K562 (cell line): ENCODE results near the gene OSBP2. TPM values are rescaled to one million over a fixed set of nuclear protein-coding genes. Genes with fewer than 3 reads are reported as not detected.

ENCODE experiments used
- ATAC-seq: fragments of 200-7000 bp; cut with Tn5 transposase; 3 replicates; pipeline ENCODE4 v1.9.1; 2020; ENCODE audit warnings: moderate library complexity
- BruUV-seq: library from RNA; stranded (reverse); fragments of 400-500 nt; replicated peaks from 2 replicates; lab custom pipeline; 2021; lab: Mats Ljungman, UMichigan
- CTCF ChIA-PET: fragments of 300-600 bp; formaldehyde crosslinking; extraction: SDS; loops from one replicate; lab custom pipeline; 2021; ENCODE audit warnings: low intra/inter-chr PET ratio; lab: Yijun Ruan, JAX
- POLR2A ChIA-PET: fragments of 300-600, 350-650 bp; sonication (Branson Sonifier 250); formaldehyde crosslinking; extraction: SDS; loops from one replicate; lab custom pipeline; 2021; ENCODE audit warnings: antibody characterized with exemption, inconsistent platforms; lab: Yijun Ruan, JAX
- DNase-seq, 4 experiments: peaks; one replicate each; pipeline versions ENCODE4 v3.0.0 to v3.0.0-alpha.2; 2011 to 2018; ENCODE audit warnings: low spot score in 3 of 4, mixed read lengths in 3 of 4; ENCODE audit errors: extremely low read depth in 1 of 4
- FAIRE-seq: peaks from 2 replicates; lab custom pipeline; 2011; peaks lifted over from hg19 to GRCh38; lab: Jason Lieb, UNC
- H2AFZ ChIP-seq: 2 replicates; pipeline ENCODE4 v1.6.0; 2011; ENCODE audit warnings: low read depth, low read length, control low read depth, inconsistent platforms
- H3K27ac ChIP-seq: fragments of 200-600 bp; 3 replicates; pipeline ENCODE4 v1.8.0; 2011; ENCODE audit warnings: low read depth, mild to moderate bottlenecking, control low read depth, inconsistent platforms, low read length, moderate library complexity, mixed read lengths; ENCODE audit errors: extremely low read depth
- H3K27me3 ChIP-seq, 2 experiments: fragments of 300-600 bp in 1 of 2; 2 replicates in 1 of 2; 3 replicates in 1 of 2; pipeline versions ENCODE4 v1.6.0 to v1.8.0; 2011; ENCODE audit warnings: inconsistent platforms in 2 of 2, low read length in 2 of 2, mild to moderate bottlenecking in 1 of 2, mixed read lengths in 1 of 2, moderate library complexity in 1 of 2; ENCODE audit not compliant: control insufficient read depth in 2 of 2, insufficient read depth in 2 of 2
- H3K36me3 ChIP-seq: fragments of 300-600 bp; 3 replicates; pipeline ENCODE4 v1.8.0; 2011; ENCODE audit warnings: mild to moderate bottlenecking, low read length, inconsistent platforms; ENCODE audit not compliant: control insufficient read depth, insufficient read depth
- H3K4me1 ChIP-seq, 2 experiments: fragments of 200-600 bp in 1 of 2; replicated peaks in 1 of 2; 2 replicates in 1 of 2; 3 replicates in 1 of 2; pipeline versions ENCODE4 v1.5.1 to v1.8.0; 2011; ENCODE audit warnings: inconsistent platforms in 2 of 2, low read length in 2 of 2, mild to moderate bottlenecking in 1 of 2, mixed read lengths in 1 of 2, moderate library complexity in 1 of 2; ENCODE audit not compliant: control insufficient read depth in 2 of 2, insufficient read depth in 2 of 2
- H3K4me2 ChIP-seq: 2 replicates; pipeline ENCODE4 v1.6.1; 2011; ENCODE audit warnings: low read length, control low read depth, inconsistent platforms, mixed read lengths; ENCODE audit not compliant: insufficient read depth
- H3K4me3 ChIP-seq: fragments of 200-600 bp; sonication (generic), shearing (Covaris generic); 2 replicates; pipeline ENCODE4 v1.5.1; 2016; ENCODE audit warnings: control low read depth, inconsistent platforms
- H3K79me2 ChIP-seq: fragments of 200-600 bp; 3 replicates; pipeline ENCODE4 v1.8.0; 2011; ENCODE audit warnings: low read length, inconsistent platforms; ENCODE audit not compliant: control insufficient read depth, insufficient read depth
- H3K9ac ChIP-seq, 2 experiments: 2 replicates each; pipeline versions ENCODE4 v1.6.0 to v1.6.1; 2011; ENCODE audit warnings: low read depth in 2 of 2, low read length in 2 of 2, control low read depth in 1 of 2, inconsistent platforms in 1 of 2, mild to moderate bottlenecking in 1 of 2, mixed read lengths in 1 of 2; ENCODE audit not compliant: insufficient read depth in 1 of 2
- H3K9me1 ChIP-seq: one replicate; pipeline ENCODE4 v1.6.0; 2011; ENCODE audit warnings: inconsistent platforms, mild to moderate bottlenecking, low read length, moderate library complexity; ENCODE audit not compliant: control insufficient read depth, insufficient read depth
- H3K9me3 ChIP-seq: replicated peaks from 2 replicates; pipeline ENCODE4 v1.5.1; 2011; ENCODE audit warnings: low read depth, low read length, inconsistent platforms; ENCODE audit not compliant: control insufficient read depth, insufficient read depth
- H4K20me1 ChIP-seq: replicated peaks from 2 replicates; pipeline ENCODE4 v1.6.1; 2011; ENCODE audit warnings: low read length, inconsistent platforms, mixed read lengths; ENCODE audit not compliant: control insufficient read depth, insufficient read depth
- ARID2 ChIP-seq: fragments of 450-650 bp; IDR thresholded peaks from 2 replicates; pipeline ENCODE4 v1.6.1; 2017; ENCODE audit warnings: antibody characterized with exemption, mild to moderate bottlenecking
- CSDE1 ChIP-seq, 2 experiments: fragments of 450-650 bp; IDR thresholded peaks; 2 replicates each; pipeline ENCODE4 v1.6.1; 2016; ENCODE audit warnings: mild to moderate bottlenecking in 1 of 2
- HDAC2 ChIP-seq: fragments of 450-650 bp; IDR thresholded peaks from 2 replicates; pipeline ENCODE4 v1.6.1; 2016; ENCODE audit warnings: mild to moderate bottlenecking
- HDAC8 ChIP-seq: fragments of 450-650 bp; IDR thresholded peaks from 2 replicates; pipeline ENCODE4 v1.6.1; 2016; ENCODE audit warnings: mild to moderate bottlenecking, missing genetic modification characterization, moderate library complexity, missing compliant biosample characterization
- HNRNPLL ChIP-seq: fragments of 200-400 bp; formaldehyde crosslinking; IDR thresholded peaks from 2 replicates; pipeline ENCODE4 v1.6.1; 2017; ENCODE audit warnings: low read length, low read depth, mild to moderate bottlenecking; ENCODE audit not compliant: poor library complexity, severe bottlenecking
- JUNB ChIP-seq: fragments of 450-650 bp; formaldehyde crosslinking; conservative IDR thresholded peaks from 2 replicates; pipeline ENCODE4 v1.4.0; 2020; ENCODE audit warnings: mild to moderate bottlenecking
- MCM7 ChIP-seq, 2 experiments: fragments of 450-650 bp; IDR thresholded peaks; 2 replicates each; pipeline ENCODE4 v1.6.1; 2016 to 2018
- MECOM ChIP-seq: fragments of 250-450 bp; sonication (Bioruptor Pico); IDR thresholded peaks from 2 replicates; pipeline ENCODE4 v1.8.0; 2022; ENCODE audit warnings: inconsistent platforms
- NEUROD1 ChIP-seq: fragments of 150-350 bp; IDR thresholded peaks from 2 replicates; pipeline ENCODE4 v1.6.1; 2014; ENCODE audit warnings: borderline replicate concordance, low read length, low read depth; ENCODE audit not compliant: partially characterized antibody
- NFYB ChIP-seq: IDR thresholded peaks from 2 replicates; pipeline ENCODE4 v1.6.1; 2011; ENCODE audit warnings: mild to moderate bottlenecking, moderate library complexity; ENCODE audit not compliant: insufficient read length; ENCODE audit errors: extremely low read depth
- POLR2A ChIP-seq: fragments of 450-650 bp; conservative IDR thresholded peaks from 2 replicates; pipeline ENCODE4 v1.6.1; 2016
- RBFOX2 ChIP-seq: fragments of 200-400 bp; formaldehyde crosslinking; IDR thresholded peaks from 2 replicates; pipeline ENCODE4 v1.6.1; 2017; ENCODE audit warnings: low read depth, mild to moderate bottlenecking, low read length, moderate library complexity
- RBM25 ChIP-seq: fragments of 200-400 bp; formaldehyde crosslinking; IDR thresholded peaks from 2 replicates; pipeline ENCODE4 v1.6.1; 2018; ENCODE audit warnings: low read length, low read depth, moderate library complexity; ENCODE audit not compliant: severe bottlenecking
- SAFB2 ChIP-seq: fragments of 200-400 bp; formaldehyde crosslinking; IDR thresholded peaks from 2 replicates; pipeline ENCODE4 v1.6.1; 2018; ENCODE audit warnings: borderline replicate concordance, low read length, low read depth, moderate library complexity; ENCODE audit not compliant: severe bottlenecking
- SP2 ChIP-seq: IDR thresholded peaks from 2 replicates; pipeline ENCODE4 v1.6.1; 2011; ENCODE audit warnings: mild to moderate bottlenecking, low read depth, low read length, moderate library complexity; ENCODE audit not compliant: poor library complexity, severe bottlenecking; ENCODE audit errors: extremely low read depth
- SPI1 ChIP-seq: IDR thresholded peaks from 2 replicates; pipeline ENCODE4 v1.6.1; 2011; ENCODE audit warnings: low read depth, low read length, control low read depth, borderline replicate concordance
- TAF7 ChIP-seq: fragments of 450-650 bp; IDR thresholded peaks from 2 replicates; pipeline ENCODE4 v1.6.1; 2016; ENCODE audit warnings: missing genetic modification characterization, missing compliant biosample characterization
- TCFL5 ChIP-seq: fragments of 250-450 bp; sonication (Bioruptor Pico); conservative IDR thresholded peaks from 2 replicates; pipeline ENCODE4 v1.6.1; 2021; ENCODE audit warnings: mild to moderate bottlenecking, moderate library complexity, matching md5 sums
- TEAD2 ChIP-seq: fragments of 450-650 bp; IDR thresholded peaks from 2 replicates; pipeline ENCODE4 v1.6.1; 2016; ENCODE audit warnings: missing genetic modification characterization, control low read depth, missing compliant biosample characterization
- ZNF143 ChIP-seq: sonication (generic); formaldehyde crosslinking; IDR thresholded peaks from 2 replicates; pipeline ENCODE4 v1.9.0; 2022; ENCODE audit warnings: mild to moderate bottlenecking, missing genetic modification reagents
- ZNF224 ChIP-seq: sonication (generic); formaldehyde crosslinking; IDR thresholded peaks from 2 replicates; pipeline ENCODE4 v1.8.0; 2022; ENCODE audit warnings: mild to moderate bottlenecking, missing genetic modification reagents
- ZNF23 ChIP-seq: fragments of 250-450 bp; sonication (Bioruptor Pico); IDR thresholded peaks from 2 replicates; pipeline ENCODE4 v1.4.0; 2020; ENCODE audit warnings: mild to moderate bottlenecking
- ZNF445 ChIP-seq: fragments of 250-450 bp; sonication (Bioruptor Pico); IDR thresholded peaks from 2 replicates; pipeline ENCODE4 v1.4.0; 2020; ENCODE audit warnings: low read depth, mild to moderate bottlenecking, moderate library complexity
- ZNF668 ChIP-seq: fragments of 250-450 bp; sonication (Bioruptor Pico); IDR thresholded peaks from 2 replicates; pipeline ENCODE4 v1.8.0; 2022; ENCODE audit warnings: mild to moderate bottlenecking, inconsistent platforms
- ZSCAN29 ChIP-seq: fragments of 450-650 bp; IDR thresholded peaks from 2 replicates; pipeline ENCODE4 v1.6.1; 2017
- WGBS: fragments of 100-300 bp; shearing (Covaris generic); methylation state at CpG from one replicate; pipeline ENCODE4 v1.1.6; 2016; ENCODE audit warnings: low coverage, mixed read lengths; ENCODE audit not compliant: insufficient coverage; ENCODE audit errors: missing lambda C conversion rate; 5-methylcytosine and 5-hydroxymethylcytosine counted together
- in situ Hi-C: fragments of 300-500 bp; cut with MboI; formaldehyde crosslinking; loops from 4 replicates; pipeline ENCODE4 v1.15.0; 2018; ENCODE audit warnings: inconsistent platforms, mixed read lengths
- intact Hi-C: fragments of 100-400 bp; cut with micrococcal nuclease; formaldehyde crosslinking; loops from 2 replicates; pipeline ENCODE4 v1.14.2; 2022
- polyA plus RNA-seq, 8 experiments: library from polyadenylated mRNA; depleted of rRNA in 4 of 8; stranded (reverse) in 5 of 8; unstranded in 3 of 8; fragments of >200 nt; fragmentation: Nextera tagmentation in 2 of 8; fragmentation: Illumina TruSeq in 1 of 8; extraction: Ambion mirVana in 2 of 8; extraction: Trizol in 1 of 8; gene quantifications; 2 replicates each; pipeline versions ENCODE4 v1.2.1 to v1.2.3, GENCODE V29; 2011 to 2014; ENCODE audit warnings: inconsistent platforms in 1 of 8, missing spikeins in 1 of 8
- total RNA-seq, 7 experiments: library from RNA; depleted of rRNA in 6 of 7; stranded (reverse); fragments of >200 nt in 6 of 7; fragmentation: Illumina TruSeq in 2 of 7; extraction: Trizol in 2 of 7; gene quantifications; 2 replicates each; pipeline versions ENCODE4 v1.2.1 to v1.2.3, GENCODE V29; 2011 to 2021; ENCODE audit warnings: low replicate concordance in 1 of 7
- TF ChIP-seq, protein P1 (sequence below): fragments of 250-450 bp; sonication (Bioruptor Pico); IDR thresholded peaks from 2 replicates; pipeline ENCODE4 v1.5.0; 2021

Gene OSBP2
- total and polyA plus RNA-seq, 9 of the 15 experiments (the other 6 are each of a cell fraction or from before 2014, with no cell fraction given) = 0.52 to 29.5 (median 21.6) TPM

GRCh38 chr22:30918761-30919160 lies 224.1 kb downstream of the OSBP2 start:
- ATAC-seq = no peak

GRCh38 chr22:30919973-30920372 lies 225.3 kb downstream of the OSBP2 start:
- WGBS = 50% methylated on average over 2 of the region's 7 CpGs
- no peak for FAIRE-seq
- Histone ChIP-seq H3K36me3 (no peaks in the 10 kb centered on the region; the same call in 2 of the 3 replicates), H3K9me1 (no peaks in the 10 kb centered on the region), H3K9ac (no peak overlapping the region), H4K20me1 (no peaks in the 10 kb centered on the region), H3K4me1 (no peaks in the 10 kb centered on the region), H3K4me2 (no peak overlapping the region), H3K27me3 (no peaks in the 10 kb centered on the region), H3K4me3 (no peak overlapping the region), H2AFZ (no peak overlapping the region), H3K9me3 (no peaks in the 10 kb centered on the region), H3K27ac (no peak overlapping the region), H3K79me2 (no peaks in the 10 kb centered on the region)
- ATAC-seq = no peak
- in situ Hi-C loops = loop anchor here (5.0 kb wide), 1 partner anchor 153 kb away; no protein-coding TSS in a partner anchor
- no TSS peak for BruUV-seq
- ChIA-PET CTCF (interaction anchor here (0.7 to 2.0 kb wide), 6 partner anchors 104 to 529 kb away, joined by 3 to 16 read pairs (median 4); no protein-coding TSS in a partner anchor), POLR2A (interaction anchor here (0.6 kb wide), 1 partner anchor 13 kb away, joined by 4 read pairs; no protein-coding TSS in a partner anchor)
- intact Hi-C loops = loop anchor here (1.0 to 2.0 kb wide), 2 partner anchors 103 to 157 kb away; no protein-coding TSS in a partner anchor
- DNase-seq = no peak
- no peak for TF ChIP-seq ZNF224 (CRISPR knock-in tag)
- no peak for TF ChIP-seq TEAD2
- TF ChIP-seq ARID2 = no peak
- no peak for TF ChIP-seq TCFL5 (CRISPR knock-in tag)
- no peak for TF ChIP-seq ZNF668
- no peak for TF ChIP-seq NEUROD1
- no peak for TF ChIP-seq CSDE1 (IDR thresholded peaks at IDR 0.05)
- TF ChIP-seq ZNF23 (CRISPR knock-in tag) = no peak
- TF ChIP-seq SAFB2 = no peak
- TF ChIP-seq NFYB = no peak
- TF ChIP-seq RBM25 = no peak
- TF ChIP-seq, protein P1, sequence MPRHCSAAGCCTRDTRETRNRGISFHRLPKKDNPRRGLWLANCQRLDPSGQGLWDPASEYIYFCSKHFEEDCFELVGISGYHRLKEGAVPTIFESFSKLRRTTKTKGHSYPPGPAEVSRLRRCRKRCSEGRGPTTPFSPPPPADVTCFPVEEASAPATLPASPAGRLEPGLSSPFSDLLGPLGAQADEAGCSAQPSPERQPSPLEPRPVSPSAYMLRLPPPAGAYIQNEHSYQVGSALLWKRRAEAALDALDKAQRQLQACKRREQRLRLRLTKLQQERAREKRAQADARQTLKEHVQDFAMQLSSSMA (CRISPR knock-in tag) = no peak
- no peak for TF ChIP-seq MECOM (CRISPR knock-in tag)
- no peak for TF ChIP-seq ZNF143

More at GRCh38 chr22:30918761-30919160, 224.1 kb downstream of the OSBP2 start:
- Histone ChIP-seq H3K4me3 (no peak overlapping the region), H3K27me3 (no peaks in the 10 kb centered on the region), H3K9ac (no peak overlapping the region), H3K36me3 (no peaks in the 10 kb centered on the region), H3K27ac (no peak overlapping the region), H4K20me1 (no peaks in the 10 kb centered on the region), H3K4me1 (no peaks in the 10 kb centered on the region), H3K4me2 (no peak overlapping the region), H3K79me2 (no peaks in the 10 kb centered on the region), H3K9me1 (no peaks in the 10 kb centered on the region), H3K9me3 (no peaks in the 10 kb centered on the region), H2AFZ (no peak overlapping the region)
- no peak for TF ChIP-seq ZNF445 (CRISPR knock-in tag)
- TF ChIP-seq SPI1 = no peak
- TF ChIP-seq SP2 = no peak
- TF ChIP-seq MCM7 (IDR thresholded peaks at IDR 0.05) = no peak
- no peak for TF ChIP-seq TAF7 (tag)
- TF ChIP-seq RBFOX2 = no peak
- no peak for TF ChIP-seq POLR2A
- no peak for TF ChIP-seq ZSCAN29
- TF ChIP-seq HDAC8 (tag) = no peak
- no peak for TF ChIP-seq HNRNPLL
- no peak for TF ChIP-seq JUNB (CRISPR knock-in tag)
- TF ChIP-seq HDAC2 = no peak
- CTCF ChIA-PET = no interaction called here
- no TSS peak for BruUV-seq
- intact Hi-C loops = no loop called here
- no peak for DNase-seq
- WGBS = 12% methylated on average over 6 of the region's 7 CpGs
- POLR2A ChIA-PET = no interaction called here
- FAIRE-seq = no peak
- in situ Hi-C loops = no loop called here
